Measurements from ENCODE around the gene CDC23. TPM values are rescaled to one million over a fixed set of nuclear protein-coding genes. Genes with fewer than 3 reads are reported as not detected.
"Not testable (repeated sequence)": the region's sequence is repeated elsewhere in the genome, so short reads cannot be mapped to it uniquely, and the experiment has no call there.

The CDC23 gene
- 34.3 and 40.7 TPM in 2 replicates for total RNA-seq

- intact Hi-C loops (cut with micrococcal nuclease), result loop anchor here (1.0 to 10.0 kb wide), 14 partner anchors 35 to 1061 kb away; partner anchors contain the start of genes BRD8, CDC25C, EGR1 and ETF1
Measured at GRCh38 chr5:138213161-138214029, at the start of gene CDC23. CDC23 (minus strand) TSS chr5:138213323; CDS start chr5:138213312, 11 bp downstream.

GRCh38 chr5:138258704-138259292 lies 45.7 kb upstream of the CDC23 start:
- intact Hi-C loops (cut with micrococcal nuclease), result no loop called here

- intact Hi-C loops (cut with micrococcal nuclease), result no loop called here
Measured at GRCh38 chr5:138257583-138257982, 44.5 kb upstream of the CDC23 start.

GRCh38 chr5:138252944-138253343 lies 39.8 kb upstream of the CDC23 start:
- intact Hi-C loops (cut with micrococcal nuclease), result no loop called here

- intact Hi-C loops (cut with micrococcal nuclease), result not testable (repeated sequence)
Measured at GRCh38 chr5:138247800-138248199, 34.7 kb upstream of the CDC23 start.

GRCh38 chr5:138246822-138247221 lies 33.7 kb upstream of the CDC23 start:
- intact Hi-C loops (cut with micrococcal nuclease), result no loop called here

- intact Hi-C loops (cut with micrococcal nuclease), result no loop called here
Measured at GRCh38 chr5:138246334-138246733, 33.2 kb upstream of the CDC23 start.

GRCh38 chr5:138245717-138246116 lies 32.6 kb upstream of the CDC23 start:
- intact Hi-C loops (cut with micrococcal nuclease), result no loop called here

GRCh38 chr5:138243794-138244193 lies 30.7 kb upstream of the CDC23 start:
- intact Hi-C loops (cut with micrococcal nuclease), result no loop called here

GRCh38 chr5:138241688-138242571 lies 28.8 kb upstream of the CDC23 start:
- intact Hi-C loops (cut with micrococcal nuclease), result no loop called here

GRCh38 chr5:138240650-138241385 lies 27.7 kb upstream of the CDC23 start:
- intact Hi-C loops (cut with micrococcal nuclease), result no loop called here

- intact Hi-C loops (cut with micrococcal nuclease), result no loop called here
Measured at GRCh38 chr5:138238034-138238433, 24.9 kb upstream of the CDC23 start.

GRCh38 chr5:138234651-138235050 lies 21.5 kb upstream of the CDC23 start:
- intact Hi-C loops (cut with micrococcal nuclease), result no loop called here

GRCh38 chr5:138233280-138233679 lies 20.2 kb upstream of the CDC23 start:
- intact Hi-C loops (cut with micrococcal nuclease), result no loop called here

GRCh38 chr5:138230981-138231589 lies 18.0 kb upstream of the CDC23 start:
- intact Hi-C loops (cut with micrococcal nuclease), result no loop called here

GRCh38 chr5:138230261-138230660 lies 17.1 kb upstream of the CDC23 start:
- intact Hi-C loops (cut with micrococcal nuclease), result no loop called here

- intact Hi-C loops (cut with micrococcal nuclease), result no loop called here
Measured at GRCh38 chr5:138229387-138229786, 16.3 kb upstream of the CDC23 start.

GRCh38 chr5:138226910-138227309 lies 13.8 kb upstream of the CDC23 start:
- intact Hi-C loops (cut with micrococcal nuclease), result no loop called here

- intact Hi-C loops (cut with micrococcal nuclease), result no loop called here
Measured at GRCh38 chr5:138224712-138225111, 11.6 kb upstream of the CDC23 start.

GRCh38 chr5:138223532-138223931 lies 10.4 kb upstream of the CDC23 start:
- intact Hi-C loops (cut with micrococcal nuclease), result no loop called here
